Panc1 (cell line): ENCODE data around the gene UGT1A10.
"Not testable (repeated sequence)": the region's sequence is repeated elsewhere in the genome, so short reads cannot be mapped to it uniquely, and the experiment has no call there.

ENCODE experiments used
- CTCF ChIP-seq: fragments of 450-650 bp; IDR thresholded peaks from 2 replicates; pipeline ENCODE4 v1.5.1; 2017; ENCODE audit warnings: mild to moderate bottlenecking
- REST ChIP-seq, 2 experiments: IDR thresholded peaks; 2 replicates each; pipeline ENCODE4 v1.6.1; 2011 to 2012; ENCODE audit warnings: low read depth in 2 of 2, control low read depth in 1 of 2, low read length in 1 of 2, mild to moderate bottlenecking in 1 of 2, moderate library complexity in 1 of 2; ENCODE audit not compliant: insufficient read depth in 1 of 2
- SIN3A ChIP-seq: IDR thresholded peaks from 2 replicates; pipeline ENCODE4 v1.6.1; 2012; ENCODE audit warnings: low read depth, mild to moderate bottlenecking, low read length, moderate library complexity, borderline replicate concordance; ENCODE audit not compliant: insufficient read depth
- TCF7L2 ChIP-seq: IDR thresholded peaks from 2 replicates; pipeline ENCODE4 v1.6.1; 2011; ENCODE audit warnings: mild to moderate bottlenecking, low read depth, low read length, inconsistent platforms

- TF ChIP-seq CTCF; TCF7L2; SIN3A; REST (IDR thresholded peaks at IDR 0.05; ENCODE audit: insufficient read depth in 1 of 2, low read depth in 2 of 2, low read length in 1 of 2): not testable (repeated sequence)
Observed at GRCh38 chr2:233646033-233646432, 9.8 kb downstream of the UGT1A10 start.
